ENCODE data around the gene CLIC4. TPM values are rescaled to one million over a fixed set of nuclear protein-coding genes. Genes with fewer than 3 reads are reported as not detected.

CLIC4 gene
- total and polyA plus RNA-seq, 10 of the 15 experiments (the other 5 are each of a cell fraction or from before 2014, with no cell fraction given), result 20.4 to 107 (median 69.6) TPM

- SMC1A ChIA-PET (ENCODE audit: uncharacterized antibody, unreplicated experiment), result interaction anchor here (0.5 to 14.8 kb wide), 15 partner anchors 10 to 83 kb away, joined by 3 to 174 read pairs (median 4); partner anchors contain the start of gene CLIC4
- DNase-seq (ENCODE audit: low read depth, low spot score) (no peak), FAIRE-seq (no peak), ATAC-seq (no peak)
- H2AFZ ChIP-seq (ENCODE audit: control insufficient read depth, low read depth, low read length), result no peak overlapping the region
- RAD21 ChIA-PET (ENCODE audit: unreplicated experiment), result interaction anchor here (0.6 to 6.2 kb wide), 6 partner anchors 19 to 88 kb away, joined by 3 to 56 read pairs (median 5); partner anchors contain the start of gene CLIC4
- peaks cover 7% of the 10 kb centered on the region; the same call in 1 of the 2 replicates for H3K4me1 ChIP-seq (ENCODE audit: control insufficient read depth, insufficient read depth, low read length)
- H3K9ac ChIP-seq (ENCODE audit: control insufficient read depth, insufficient read depth, low read length), result no peak overlapping the region
- no TSS peak for BruUV-seq (replicated peaks)
- no peak overlapping the region for H3K27ac ChIP-seq (ENCODE audit: control insufficient read depth, insufficient read depth)
- H3K9me3 ChIP-seq (replicated peaks; ENCODE audit: control insufficient read depth, insufficient read depth, low read length), result no peaks in the 10 kb centered on the region
- peaks cover 0 to 4% of the 10 kb centered on the region in 2 experiments; a peak in 3 of 4 replicates for H3K36me3 ChIP-seq (ENCODE audit: control insufficient read depth in 2 of 2, insufficient read depth in 2 of 2, low read length in 1 of 2)
- intact Hi-C loops (cut with micrococcal nuclease; ENCODE audit: unreplicated experiment) (no loop called here), in situ Hi-C loops (cut with MboI) (no loop called here)
- H3K27me3 ChIP-seq (replicated peaks in 1 of 2; ENCODE audit: control insufficient read depth in 2 of 2, insufficient read depth in 2 of 2, low read length in 1 of 2), result no peaks in the 10 kb centered on the region
- H4K20me1 ChIP-seq (ENCODE audit: control insufficient read depth, insufficient read depth), result no peaks in the 10 kb centered on the region
- no peak overlapping the region for H3K4me3 ChIP-seq
- POLR2A ChIA-PET, result interaction anchor here (0.6 to 1.2 kb wide), 4 partner anchors 27 to 677 kb away, joined by 3 to 4 read pairs (median 3); partner anchors contain the start of gene CLIC4
- no peak overlapping the region for H3K4me2 ChIP-seq (ENCODE audit: control insufficient read depth, insufficient read depth)
- CTCF ChIA-PET, result interaction anchor here (0.7 to 7.2 kb wide), 5 partner anchors 26 to 385 kb away, joined by 3 to 42 read pairs (median 11); partner anchors contain the start of gene CLIC4
- H3K79me2 ChIP-seq (ENCODE audit: control insufficient read depth, insufficient read depth, low read length), result peaks cover 57% of the 10 kb centered on the region
- TF ChIP-seq TCF3 (IDR thresholded peaks at IDR 0.05; ENCODE audit: borderline replicate concordance, insufficient read depth, low read depth, low read length), result no peak
- TF ChIP-seq, protein P1, sequence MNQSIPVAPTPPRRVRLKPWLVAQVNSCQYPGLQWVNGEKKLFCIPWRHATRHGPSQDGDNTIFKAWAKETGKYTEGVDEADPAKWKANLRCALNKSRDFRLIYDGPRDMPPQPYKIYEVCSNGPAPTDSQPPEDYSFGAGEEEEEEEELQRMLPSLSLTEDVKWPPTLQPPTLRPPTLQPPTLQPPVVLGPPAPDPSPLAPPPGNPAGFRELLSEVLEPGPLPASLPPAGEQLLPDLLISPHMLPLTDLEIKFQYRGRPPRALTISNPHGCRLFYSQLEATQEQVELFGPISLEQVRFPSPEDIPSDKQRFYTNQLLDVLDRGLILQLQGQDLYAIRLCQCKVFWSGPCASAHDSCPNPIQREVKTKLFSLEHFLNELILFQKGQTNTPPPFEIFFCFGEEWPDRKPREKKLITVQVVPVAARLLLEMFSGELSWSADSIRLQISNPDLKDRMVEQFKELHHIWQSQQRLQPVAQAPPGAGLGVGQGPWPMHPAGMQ (IDR thresholded peaks at IDR 0.05; ENCODE audit: borderline replicate concordance), result no peak
- no peak for TF ChIP-seq TARDBP (IDR thresholded peaks at IDR 0.05; ENCODE audit: borderline replicate concordance)
- no peak for TF ChIP-seq CREM (IDR thresholded peaks at IDR 0.05; ENCODE audit: low read depth)
- no peak for TF ChIP-seq EZH2 (IDR thresholded peaks at IDR 0.05; ENCODE audit: borderline replicate concordance, control insufficient read depth, low read depth, low read length)
- no peak for TF ChIP-seq CREB1 (IDR thresholded peaks at IDR 0.05; ENCODE audit: low read depth)
- TF ChIP-seq BHLHE40 (IDR thresholded peaks at IDR 0.05; ENCODE audit: borderline replicate concordance in 1 of 2, low read depth in 2 of 2, low read length in 1 of 2), result no peak
- TF ChIP-seq PML (IDR thresholded peaks at IDR 0.05; ENCODE audit: low read length), result no peak
- TF ChIP-seq BMI1 (IDR thresholded peaks at IDR 0.05; ENCODE audit: borderline replicate concordance), result no peak
Measured at GRCh38 chr1:24771574-24771973, 26.3 kb downstream of the CLIC4 start.
